ENCODE results near the gene HSPB1.
A peak's percentile ranks its signal among the peaks of the same experiment; 100 is the strongest.
"Not testable (repeated sequence)": the region's sequence is repeated elsewhere in the genome, so short reads cannot be mapped to it uniquely, and the experiment has no call there.

The HSPB1 gene
- total RNA-seq = 10.0 to 14.6 (median 13.7) reads per million in 4 donors

- DNase-seq = peak; percentile 47 to 63 (median 58)
These were observed at the start of gene HSPB1 for GRCh38 chr7:76302347-76303201. TSS of gene HSPB1 (plus strand) at chr7:76302673. CDS start at chr7:76302713, 40 bp downstream.

- DNase-seq = no peak
These were observed 47.7 kb upstream of the HSPB1 start for GRCh38 chr7:76254781-76255180.

GRCh38 chr7:76257973-76258372 is 44.5 kb upstream of the HSPB1 start:
- DNase-seq = no peak

- DNase-seq = no peak
These were observed 43.1 kb upstream of the HSPB1 start for GRCh38 chr7:76259124-76260093.

GRCh38 chr7:76260171-76260703 is 42.2 kb upstream of the HSPB1 start:
- DNase-seq = peak in 4 of 5 donors; percentile 43 to 51 (median 47)

GRCh38 chr7:76261329-76261728 is 41.1 kb upstream of the HSPB1 start:
- no peak for DNase-seq

- no peak for DNase-seq
These were observed 40.5 kb upstream of the HSPB1 start for GRCh38 chr7:76261931-76262330.

GRCh38 chr7:76262683-76263402 is 39.6 kb upstream of the HSPB1 start:
- DNase-seq = no peak

GRCh38 chr7:76265299-76265698 is 37.2 kb upstream of the HSPB1 start:
- no peak for DNase-seq

GRCh38 chr7:76267107-76267893 is 35.2 kb upstream of the HSPB1 start:
- DNase-seq = no peak

GRCh38 chr7:76267894-76268183 is 34.6 kb upstream of the HSPB1 start:
- DNase-seq = no peak

- no peak for DNase-seq
These were observed 34.1 kb upstream of the HSPB1 start for GRCh38 chr7:76268376-76268775.

- no peak for DNase-seq
These were observed 32.6 kb upstream of the HSPB1 start for GRCh38 chr7:76269895-76270294.

GRCh38 chr7:76271384-76271783 is 31.1 kb upstream of the HSPB1 start:
- DNase-seq = not testable (repeated sequence)

GRCh38 chr7:76272142-76272541 is 30.3 kb upstream of the HSPB1 start:
- DNase-seq = no peak

GRCh38 chr7:76272851-76273497 is 29.5 kb upstream of the HSPB1 start:
- no peak for DNase-seq

- DNase-seq = no peak
These were observed 29.0 kb upstream of the HSPB1 start for GRCh38 chr7:76273503-76273902.

- DNase-seq = no peak
These were observed 23.9 kb upstream of the HSPB1 start for GRCh38 chr7:76278540-76278939.

GRCh38 chr7:76280408-76280807 is 22.1 kb upstream of the HSPB1 start:
- DNase-seq = no peak

GRCh38 chr7:76281006-76281705 is 21.3 kb upstream of the HSPB1 start:
- DNase-seq = no peak
